Left hindlimb (tissue), 1 donor: ENCODE measurements around the gene ANXA1.
"Not testable (repeated sequence)": the region's sequence is repeated elsewhere in the genome, so short reads cannot be mapped to it uniquely, and the experiment has no call there.

ENCODE experiments used
- DNase-seq: peaks from one replicate; pipeline ENCODE4 v3.0.0-alpha.2; 2018

Gene ANXA1

DNA sequence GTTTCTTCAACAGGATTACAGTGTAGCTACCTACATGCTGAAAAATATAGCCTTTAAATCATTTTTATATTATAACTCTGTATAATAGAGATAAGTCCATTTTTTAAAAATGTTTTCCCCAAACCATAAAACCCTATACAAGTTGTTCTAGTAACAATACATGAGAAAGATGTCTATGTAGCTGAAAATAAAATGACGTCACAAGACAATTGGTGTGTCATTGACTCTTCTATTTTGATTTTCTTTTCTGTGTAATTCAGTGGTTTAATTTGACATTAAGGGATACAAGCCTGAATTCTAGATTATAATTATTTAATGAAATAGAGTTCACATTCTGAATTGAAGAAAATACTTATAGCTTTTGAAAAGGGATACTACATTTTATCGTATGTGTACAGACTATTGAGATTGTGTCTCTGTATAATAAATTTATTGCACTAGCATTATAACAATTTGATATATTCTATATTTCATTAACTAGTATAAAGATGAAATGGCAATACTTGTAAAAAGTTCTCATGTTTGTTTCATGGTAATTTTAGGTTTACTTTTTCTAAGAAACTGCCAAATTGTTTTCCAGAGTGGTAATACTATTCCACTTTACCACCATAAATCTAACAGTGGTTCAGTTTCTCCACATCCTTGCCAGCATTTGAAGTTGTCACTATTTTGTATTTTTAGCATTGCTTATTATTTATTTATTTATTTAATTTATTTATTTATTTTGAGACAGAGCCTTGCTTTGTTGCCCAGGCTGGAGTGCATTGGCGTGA is 18.7 kb downstream of the ANXA1 start:
- no peak for DNase-seq

GRCh38 chr9:73172901-73173215 is 21.2 kb downstream of the ANXA1 start:
- no peak for DNase-seq

GRCh38 chr9:73173557-73174329 is 22.1 kb downstream of the ANXA1 start:
- DNase-seq = no peak

GRCh38 chr9:73174330-73174980 is 22.8 kb downstream of the ANXA1 start:
- DNase-seq = no peak

GRCh38 chr9:73176450-73176875 is 24.8 kb downstream of the ANXA1 start:
- no peak for DNase-seq

GRCh38 chr9:73178044-73178443 is 26.4 kb downstream of the ANXA1 start:
- DNase-seq = no peak

DNA sequence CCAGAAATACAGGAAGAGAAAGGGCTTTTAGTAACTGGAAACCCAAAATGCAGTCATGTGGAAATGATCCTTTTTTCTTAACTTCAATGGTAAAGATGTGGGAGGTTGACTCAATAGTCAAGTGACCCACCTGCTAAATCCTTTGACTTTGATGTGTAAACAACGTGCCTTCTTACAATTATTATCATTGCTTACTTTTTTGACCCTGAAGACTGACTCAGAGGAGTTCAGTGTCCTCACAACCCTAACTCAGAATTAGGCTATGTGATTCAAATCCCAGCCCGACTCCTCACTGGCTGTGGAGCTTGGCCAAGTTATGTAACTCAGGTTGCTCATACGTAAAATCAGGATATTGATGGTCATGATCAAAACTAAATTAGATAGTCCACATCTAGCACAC is 27.9 kb downstream of the ANXA1 start:
- no peak for DNase-seq

DNA sequence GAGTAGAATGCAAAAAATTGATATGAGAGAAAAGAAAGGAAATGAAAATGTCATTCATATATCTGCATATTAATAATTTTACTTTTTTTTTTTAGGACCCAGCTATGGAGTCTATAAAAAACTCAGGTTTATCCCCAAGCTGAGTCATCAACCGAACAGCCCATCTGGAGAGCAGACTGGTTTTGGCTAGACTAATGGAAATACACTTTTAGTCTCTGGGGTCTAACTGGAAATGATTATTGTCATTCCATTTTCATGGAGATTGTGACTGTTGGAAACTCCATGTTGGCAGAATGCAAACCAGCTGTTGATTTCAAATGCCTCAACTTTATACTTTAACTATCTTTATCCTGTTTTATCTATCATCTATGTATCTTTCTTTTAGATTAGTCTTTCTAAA is 28.7 kb downstream of the ANXA1 start:
- no peak for DNase-seq

- DNase-seq = no peak
These were observed 31.3 kb downstream of the ANXA1 start for GRCh38 chr9:73182928-73183327.

DNA sequence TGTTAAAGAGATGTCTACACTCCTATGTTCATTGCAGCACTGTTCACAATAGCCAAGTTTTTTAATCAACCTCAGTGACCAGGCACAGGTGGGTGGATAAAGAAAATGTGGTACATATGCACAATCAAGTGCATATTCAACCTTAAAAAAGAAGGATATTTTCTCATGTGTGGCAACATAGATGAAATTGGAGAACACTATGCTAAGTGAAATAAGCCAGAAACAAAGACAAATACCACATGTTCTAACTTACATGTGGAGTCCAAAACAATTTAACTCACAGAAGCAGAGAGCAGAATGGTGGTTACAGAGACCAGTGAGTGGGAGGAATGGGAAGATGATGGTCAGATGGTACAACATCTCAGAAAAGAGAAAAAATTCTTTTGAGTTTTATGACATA is 31.8 kb downstream of the ANXA1 start:
- no peak for DNase-seq

DNA sequence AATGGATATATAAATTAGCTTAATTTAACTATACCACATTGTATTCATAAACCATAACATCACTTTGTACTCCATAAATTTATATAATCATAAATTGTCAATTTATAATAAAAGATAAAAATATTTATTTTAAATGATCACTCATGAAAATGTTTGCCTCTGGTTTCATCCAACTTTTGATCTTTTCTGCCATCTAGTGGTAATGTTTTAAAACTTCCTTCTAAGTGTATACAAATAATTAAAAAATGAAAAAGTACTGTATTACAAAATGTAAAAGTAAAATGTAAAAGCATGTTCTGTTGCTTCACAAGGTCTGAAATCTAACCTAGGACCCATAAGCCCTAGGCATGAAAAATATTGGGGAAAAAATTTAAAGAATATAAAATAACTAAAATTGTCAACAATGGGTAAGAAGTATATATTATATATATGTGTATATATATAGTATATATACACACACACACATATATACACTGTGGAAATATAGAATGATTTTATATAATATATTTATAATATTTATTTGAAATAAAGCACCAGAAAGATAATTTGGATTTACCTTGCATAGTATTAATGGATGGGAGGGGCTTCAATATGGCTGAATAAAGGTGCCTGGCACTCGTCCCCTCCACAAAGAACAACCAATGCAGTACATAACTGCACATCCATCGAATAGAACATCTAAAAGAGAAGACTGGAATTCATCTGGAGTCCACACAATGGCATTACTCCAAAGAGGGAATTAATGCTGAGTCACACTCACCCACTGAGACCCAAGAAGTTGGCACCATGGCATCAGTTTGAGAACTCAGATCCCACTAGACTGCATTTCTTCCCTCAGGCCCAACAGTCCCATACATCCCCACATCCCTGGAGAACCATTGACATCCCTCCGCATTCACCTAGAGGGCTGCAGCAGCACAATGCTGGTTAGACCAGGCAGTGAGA is 32.5 kb downstream of the ANXA1 start:
- no peak for DNase-seq

- not testable (repeated sequence) for DNase-seq
These were observed 39.4 kb downstream of the ANXA1 start for GRCh38 chr9:73191109-73191508.

DNA sequence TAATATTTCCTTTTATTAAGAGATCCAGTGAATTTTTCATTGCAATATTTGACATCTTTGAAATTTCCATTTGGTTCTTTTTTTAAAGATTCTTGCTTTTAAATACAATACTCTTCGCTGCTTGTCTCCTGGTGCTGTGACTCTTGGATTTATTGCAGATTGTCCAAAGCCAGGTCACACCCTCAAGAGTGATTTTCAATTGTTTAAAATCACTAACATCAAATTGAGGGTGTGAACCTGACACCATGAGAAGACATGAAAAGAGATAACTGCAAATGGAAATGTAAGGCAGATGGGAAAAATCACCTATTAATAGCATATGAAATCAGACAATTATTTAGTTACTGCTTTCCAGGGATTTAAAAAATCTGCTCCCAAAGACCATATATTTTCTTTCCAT is 42.6 kb downstream of the ANXA1 start:
- DNase-seq = no peak

DNA sequence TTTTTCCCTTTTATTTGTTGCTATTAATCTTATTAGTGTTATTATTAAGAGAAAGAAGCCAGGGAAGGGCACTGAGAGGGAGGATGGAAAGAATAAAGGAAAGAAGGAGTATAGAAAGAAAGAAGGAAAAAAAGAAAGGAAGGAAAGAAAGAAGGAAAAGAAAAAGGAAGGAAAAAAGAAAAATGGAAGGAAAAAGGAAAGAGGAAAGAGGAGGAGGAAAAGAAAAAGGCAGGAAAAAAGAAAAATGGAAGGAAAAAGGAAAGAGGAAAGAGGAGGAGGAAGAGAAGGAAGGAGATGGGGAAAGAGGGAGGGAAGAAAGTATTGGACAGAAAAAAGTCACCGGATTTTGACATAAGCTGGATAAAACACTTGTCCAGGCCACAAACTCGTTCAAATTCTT is 47.8 kb downstream of the ANXA1 start:
- DNase-seq = no peak

DNA sequence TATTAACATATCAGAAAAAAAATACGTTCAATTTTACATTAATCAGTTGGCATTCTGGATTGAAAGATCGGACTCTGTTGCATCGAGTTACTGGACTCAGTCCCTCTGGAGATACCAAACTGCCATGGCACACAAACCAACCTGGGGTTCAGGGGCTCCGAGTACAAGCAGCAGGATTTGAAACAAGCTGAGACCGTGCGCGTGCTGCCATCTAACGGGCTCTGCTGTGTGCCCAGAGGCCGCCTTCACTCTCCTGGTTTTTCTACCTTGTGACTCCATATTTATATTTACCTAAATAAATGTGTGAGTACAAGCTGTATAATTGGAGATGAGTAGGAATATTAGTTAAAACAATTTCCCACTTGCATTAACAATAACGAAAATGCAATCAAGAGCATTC is 48.2 kb downstream of the ANXA1 start:
- no peak for DNase-seq

GRCh38 chr9:73200694-73201452 is 49.2 kb downstream of the ANXA1 start:
- no peak for DNase-seq

DNA sequence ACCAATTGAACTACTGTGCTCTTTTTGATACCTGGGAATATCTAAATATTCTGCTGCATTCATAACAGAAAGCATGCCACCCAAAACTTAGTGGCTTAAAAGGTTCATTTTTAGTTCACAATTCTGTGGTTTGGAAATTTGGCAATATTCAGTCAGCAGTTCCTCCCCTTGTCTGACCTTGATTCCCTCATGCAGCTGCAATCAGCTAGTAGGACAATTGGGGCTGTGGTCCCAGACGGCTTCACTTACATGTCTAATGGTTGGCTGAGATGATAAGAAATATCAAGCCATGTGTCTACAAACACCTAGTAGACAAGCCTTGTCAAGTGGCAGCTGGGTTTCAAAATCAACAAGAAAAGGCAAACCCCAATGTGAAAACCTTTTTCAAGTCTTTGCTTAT is 51.3 kb downstream of the ANXA1 start:
- DNase-seq = no peak

- DNase-seq = no peak
These were observed 53.3 kb downstream of the ANXA1 start for GRCh38 chr9:73204936-73205335.

DNA sequence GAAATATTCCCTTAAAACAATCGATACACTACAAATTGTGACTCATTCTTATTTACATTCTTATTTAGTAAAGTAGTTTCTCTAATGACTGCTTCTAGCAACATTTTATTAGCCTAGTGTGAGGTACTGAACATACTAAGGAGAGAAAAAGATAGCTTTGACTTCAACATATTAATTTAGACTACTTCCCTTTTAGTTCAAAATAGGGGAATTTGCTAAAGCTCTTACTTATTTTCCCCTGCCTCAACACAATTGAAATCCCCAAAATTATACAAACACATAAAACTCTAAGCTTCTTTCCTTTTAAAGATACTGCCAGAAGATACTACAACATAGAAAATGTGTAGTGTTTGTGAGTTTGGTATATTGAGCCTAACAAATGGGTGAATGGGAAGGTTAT is 55.2 kb downstream of the ANXA1 start:
- DNase-seq = no peak

GRCh38 chr9:73210886-73211666 is 59.4 kb downstream of the ANXA1 start:
- DNase-seq = no peak

DNA sequence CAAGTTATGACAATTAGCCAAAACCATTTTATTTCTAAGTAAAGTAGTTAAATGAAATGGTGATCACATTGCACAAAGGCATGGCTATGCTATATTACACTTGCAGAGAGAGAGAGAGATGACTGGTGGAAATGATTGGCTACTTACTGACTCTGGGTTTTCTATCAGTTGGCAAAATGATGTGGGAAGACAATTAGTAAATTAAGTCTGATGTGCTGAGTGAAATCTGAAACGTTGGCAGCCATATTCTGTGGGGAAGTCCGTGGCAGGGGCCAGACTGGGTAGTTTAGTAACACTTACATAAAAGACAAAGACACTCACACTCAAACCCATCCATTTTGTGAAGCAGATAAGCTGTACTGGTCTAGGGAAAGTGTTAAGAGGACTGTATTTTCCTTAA is 61.6 kb downstream of the ANXA1 start:
- DNase-seq = no peak
